KOPT-K1 (cell line): ENCODE data around the gene IL1B.
"Not testable (repeated sequence)": the region's sequence is repeated elsewhere in the genome, so short reads cannot be mapped to it uniquely, and the experiment has no call there.

Experiments
- H3K27ac ChIP-seq: fragments of 200-600 bp; sonication (generic); 2 replicates; pipeline ENCODE4 v1.5.1; 2016; ENCODE audit warnings: antibody characterized with exemption, mild to moderate bottlenecking, low read depth, low read length; ENCODE audit not compliant: poor library complexity, severe bottlenecking
- H3K36me3 ChIP-seq: fragments of 200-600 bp; sonication (generic); 2 replicates; pipeline ENCODE4 v1.5.1; 2017; ENCODE audit warnings: antibody characterized with exemption, mild to moderate bottlenecking, low read length, moderate library complexity; ENCODE audit not compliant: insufficient read depth
- H3K9me3 ChIP-seq: fragments of 200-600 bp; sonication (generic); 2 replicates; pipeline ENCODE4 v1.5.1; 2017; ENCODE audit warnings: antibody characterized with exemption, low read length, mild to moderate bottlenecking; ENCODE audit not compliant: insufficient read depth, poor library complexity, severe bottlenecking

The IL1B gene

GRCh38 chr2:112867701-112868631, 31.4 kb upstream of the IL1B start:
- H3K36me3 ChIP-seq: no peaks in the 10 kb centered on the region
- no peak overlapping the region for H3K27ac ChIP-seq
- H3K9me3 ChIP-seq: peaks cover 15% of the 10 kb centered on the region

- Histone ChIP-seq H3K36me3 (no peaks in the 10 kb centered on the region), H3K27ac (no peak overlapping the region), H3K9me3 (peaks cover 28% of the 10 kb centered on the region)
Measured at GRCh38 chr2:112866128-112866835, 29.7 kb upstream of the IL1B start.

GRCh38 chr2:112864072-112864471, 27.5 kb upstream of the IL1B start:
- Histone ChIP-seq H3K9me3 (peaks cover 48% of the 10 kb centered on the region), H3K36me3 (no peaks in the 10 kb centered on the region), H3K27ac (no peak overlapping the region)

GRCh38 chr2:112859406-112860183, 23.0 kb upstream of the IL1B start:
- peaks cover 41% of the 10 kb centered on the region for H3K9me3 ChIP-seq
- H3K36me3 ChIP-seq, H3K27ac ChIP-seq: not testable (repeated sequence)

GRCh38 chr2:112850588-112850987, 14.0 kb upstream of the IL1B start:
- H3K36me3 ChIP-seq: no peaks in the 10 kb centered on the region
- no peaks in the 10 kb centered on the region for H3K9me3 ChIP-seq
- no peak overlapping the region for H3K27ac ChIP-seq

- Histone ChIP-seq H3K36me3 (no peaks in the 10 kb centered on the region), H3K27ac (no peak overlapping the region)
Measured at GRCh38 chr2:112849956-112850355, 13.4 kb upstream of the IL1B start.

DNA sequence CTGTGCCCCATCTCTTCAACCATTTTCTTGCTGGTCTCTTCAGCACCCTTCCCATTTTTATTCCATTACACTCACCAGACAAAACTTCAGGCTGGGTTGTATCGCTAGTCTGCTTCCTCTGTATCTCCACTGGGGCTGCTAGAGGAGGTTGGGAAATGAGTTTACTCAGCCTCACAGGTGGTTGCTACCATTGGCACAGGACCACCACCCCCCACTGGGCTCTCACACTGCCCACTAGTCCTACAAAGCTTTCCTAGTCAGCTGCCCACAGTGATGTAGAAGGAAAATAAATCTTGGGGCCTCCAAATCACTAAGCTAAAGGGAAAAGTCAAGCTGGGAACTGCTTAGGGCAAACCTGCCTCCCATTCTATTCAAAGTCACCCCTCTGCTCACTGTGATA, 12.3 kb upstream of the IL1B start:
- Histone ChIP-seq H3K27ac (no peak overlapping the region), H3K36me3 (no peaks in the 10 kb centered on the region), H3K9me3 (no peaks in the 10 kb centered on the region)

More at GRCh38 chr2:112849956-112850355, 13.4 kb upstream of the IL1B start:
- no peaks in the 10 kb centered on the region for H3K9me3 ChIP-seq

DNA sequence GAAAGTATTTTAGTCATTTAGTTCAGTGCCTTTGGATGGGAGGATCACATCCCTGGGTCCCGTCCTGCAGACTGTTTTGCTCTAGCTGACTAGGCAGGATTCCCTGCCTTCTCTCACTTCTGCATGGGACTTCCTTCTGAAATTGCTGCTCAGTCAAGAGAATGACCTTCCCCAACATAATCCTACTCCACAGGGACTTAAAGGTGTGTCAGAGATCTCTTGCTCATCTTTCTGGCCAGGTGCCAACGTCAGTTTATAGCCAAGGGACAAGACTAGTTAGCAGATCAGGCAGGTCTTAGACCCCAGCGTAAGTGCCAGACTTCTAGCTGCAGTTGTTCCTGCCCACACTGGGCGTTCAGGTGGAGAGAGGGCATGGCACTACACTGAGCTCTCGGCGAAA, 9.5 kb upstream of the IL1B start:
- Histone ChIP-seq H3K27ac (no peak overlapping the region), H3K9me3 (no peaks in the 10 kb centered on the region), H3K36me3 (no peaks in the 10 kb centered on the region)

- Histone ChIP-seq H3K27ac (no peak overlapping the region), H3K36me3 (no peaks in the 10 kb centered on the region), H3K9me3 (no peaks in the 10 kb centered on the region)
Measured at GRCh38 chr2:112843836-112844235, 7.3 kb upstream of the IL1B start.

DNA sequence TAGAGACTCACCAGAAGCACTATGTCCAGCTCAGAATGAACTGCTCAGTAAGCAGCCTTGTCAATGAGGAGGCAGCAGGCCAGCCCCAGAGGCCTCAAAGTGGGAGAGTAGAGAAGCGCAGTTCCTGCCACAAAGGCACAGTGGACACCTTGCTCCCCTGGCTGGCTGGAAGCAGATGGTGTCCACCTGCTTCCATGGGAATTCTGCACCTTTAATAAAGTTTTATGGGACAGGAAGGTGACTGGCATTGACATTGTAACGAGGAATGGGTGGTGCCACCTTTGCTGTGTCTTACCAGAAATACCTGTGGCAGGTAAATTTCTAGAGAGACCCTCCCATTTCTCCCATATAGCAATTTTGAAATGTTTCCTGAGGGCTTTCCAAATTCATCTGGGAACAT, 6.7 kb upstream of the IL1B start:
- no peak overlapping the region for H3K27ac ChIP-seq

GRCh38 chr2:112841295-112842044, 4.9 kb upstream of the IL1B start:
- no peaks in the 10 kb centered on the region for H3K36me3 ChIP-seq
- no peak overlapping the region for H3K27ac ChIP-seq
- H3K9me3 ChIP-seq: no peaks in the 10 kb centered on the region

More for the DNA sequence above, 6.7 kb upstream of the IL1B start:
- Histone ChIP-seq H3K9me3 (no peaks in the 10 kb centered on the region), H3K36me3 (no peaks in the 10 kb centered on the region)

DNA sequence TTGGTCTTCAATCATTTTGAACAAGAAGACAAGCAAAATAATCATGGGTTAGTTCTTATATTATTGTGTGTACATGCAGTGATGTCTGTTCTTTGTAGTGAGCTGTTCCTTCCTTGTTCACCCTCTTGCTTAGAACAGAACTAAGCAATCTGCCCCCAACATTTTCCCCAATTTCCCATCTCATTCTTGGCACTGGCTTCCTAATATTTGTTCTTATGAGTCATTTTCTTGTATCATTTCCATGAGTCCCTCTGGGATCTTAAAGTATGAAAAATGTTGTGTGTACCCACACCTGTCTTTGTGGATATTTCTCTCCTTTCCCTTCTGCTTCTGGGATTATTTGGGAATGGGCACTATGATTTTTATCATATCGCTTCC, 3.5 kb upstream of the IL1B start:
- Histone ChIP-seq H3K9me3 (no peaks in the 10 kb centered on the region), H3K27ac (no peak overlapping the region), H3K36me3 (no peaks in the 10 kb centered on the region)

- no peaks in the 10 kb centered on the region for H3K36me3 ChIP-seq
- H3K9me3 ChIP-seq: no peaks in the 10 kb centered on the region
- no peak overlapping the region for H3K27ac ChIP-seq
Measured at GRCh38 chr2:112839407-112840067, 3.0 kb upstream of the IL1B start.

DNA sequence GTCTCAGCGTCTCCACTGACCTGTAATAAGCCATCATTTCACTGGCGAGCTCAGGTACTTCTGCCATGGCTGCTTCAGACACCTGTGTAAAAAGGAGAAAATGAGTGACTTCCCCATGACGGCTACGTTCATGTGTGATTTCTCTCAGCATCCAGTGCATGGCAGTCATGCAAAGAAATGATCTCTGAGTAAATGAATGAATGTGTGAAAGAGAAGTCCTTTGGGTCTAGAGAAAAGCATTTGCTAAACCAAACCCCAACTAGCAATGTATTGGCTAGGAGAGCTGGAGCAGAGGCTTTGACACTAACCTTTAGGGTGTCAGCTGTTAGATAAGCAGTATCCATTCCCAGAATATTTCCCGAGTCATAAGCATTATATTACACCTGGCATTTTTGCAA, 417 bp downstream of the IL1B start:
- Histone ChIP-seq H3K9me3 (no peaks in the 10 kb centered on the region), H3K27ac (no peak overlapping the region), H3K36me3 (no peaks in the 10 kb centered on the region)
